Activated CD4-positive, alpha-beta T cell treated with anti-CD3 and anti-CD28 coated beads for 24 hours (primary cell): Measurements from ENCODE around the gene FAM169A.
"Not testable (repeated sequence)": the region's sequence is repeated elsewhere in the genome, so short reads cannot be mapped to it uniquely, and the experiment has no call there.

Experiments
- DNase-seq, 2 donors: peaks; one replicate each; pipeline ENCODE4 v3.0.0-alpha.2; 2020; ENCODE audit warnings: low read depth in 2 of 2

FAM169A gene

DNA sequence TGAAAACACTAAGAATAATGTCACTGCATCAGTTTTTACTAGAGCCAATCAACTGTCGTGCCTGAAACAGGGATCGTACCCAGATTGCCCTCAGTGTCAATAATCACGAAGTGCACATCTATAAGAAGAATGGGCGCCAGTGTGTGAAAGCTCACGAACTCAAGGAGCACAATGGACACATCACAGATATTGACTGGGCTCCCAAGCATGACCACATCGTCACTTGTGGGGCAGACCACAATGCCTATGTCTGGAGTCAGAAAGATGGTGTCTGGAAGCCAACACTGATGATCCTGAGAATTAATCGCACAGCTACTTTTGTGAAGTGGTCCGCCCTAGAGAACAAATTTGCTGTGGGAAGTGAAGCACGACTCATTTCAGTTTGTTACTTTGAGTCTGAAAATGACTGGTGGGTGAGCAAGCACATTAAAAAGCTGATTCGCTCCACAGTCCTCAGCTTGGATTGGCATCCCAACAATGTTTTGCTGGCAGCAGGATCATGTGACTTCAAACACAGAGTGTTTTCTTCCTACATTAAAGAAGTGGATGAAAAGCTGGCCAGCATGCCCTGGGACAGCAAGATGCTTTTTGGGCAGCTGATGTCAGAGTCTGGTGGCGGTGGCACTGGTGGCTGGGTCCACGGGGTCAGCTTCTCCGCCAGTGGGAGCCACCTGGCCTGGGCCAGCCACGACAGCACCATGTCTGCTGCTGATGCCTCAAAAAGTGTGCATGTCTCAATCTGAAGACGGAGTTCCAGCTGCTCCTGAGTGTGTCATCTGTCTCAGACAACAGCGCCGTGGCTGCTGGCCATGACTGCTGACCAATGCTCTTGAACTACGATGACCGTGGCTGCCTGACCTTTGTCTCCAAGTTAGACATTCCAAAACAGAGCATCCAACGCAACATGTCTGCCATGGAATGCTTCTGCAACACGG, 66.9 kb downstream of the FAM169A start:
- DNase-seq = no peak

DNA sequence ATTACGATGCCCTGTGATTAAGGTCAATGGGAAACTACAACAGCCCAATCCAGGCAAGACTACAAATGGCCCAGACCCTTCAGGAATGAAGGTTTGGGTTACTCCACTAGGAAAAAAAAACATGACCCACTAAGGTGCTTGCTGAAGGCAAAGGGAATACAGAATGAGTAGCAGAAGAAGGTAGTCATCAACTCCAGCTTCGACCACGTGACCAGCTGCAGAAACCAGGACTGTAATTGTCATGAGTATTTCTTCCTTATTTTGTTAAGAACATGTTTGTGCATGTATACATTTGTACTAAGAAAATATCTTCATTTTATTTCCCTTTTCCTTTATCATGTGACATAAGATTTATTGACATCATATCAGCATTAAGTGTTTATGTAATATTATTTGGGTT, 74.5 kb downstream of the FAM169A start:
- not testable (repeated sequence) for DNase-seq

DNA sequence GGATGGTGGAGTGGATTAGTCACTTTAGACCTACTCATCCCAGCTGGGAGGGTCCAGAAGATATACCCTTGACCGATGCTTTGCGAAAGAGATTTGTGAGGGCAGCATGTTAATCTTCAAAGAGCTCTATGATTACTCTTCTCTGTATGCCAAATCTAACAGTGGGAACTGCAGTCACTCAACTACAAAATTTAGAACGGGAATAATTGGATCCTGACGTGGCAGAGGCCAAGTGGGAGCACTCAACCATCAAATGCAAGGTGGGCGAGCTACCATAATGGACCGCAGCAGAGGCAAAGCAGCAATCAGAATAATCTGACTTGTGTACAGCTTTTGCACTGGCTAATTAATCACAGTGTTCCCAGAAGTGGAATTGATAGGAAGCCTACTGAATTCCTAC, 78.8 kb downstream of the FAM169A start:
- no peak for DNase-seq

DNA sequence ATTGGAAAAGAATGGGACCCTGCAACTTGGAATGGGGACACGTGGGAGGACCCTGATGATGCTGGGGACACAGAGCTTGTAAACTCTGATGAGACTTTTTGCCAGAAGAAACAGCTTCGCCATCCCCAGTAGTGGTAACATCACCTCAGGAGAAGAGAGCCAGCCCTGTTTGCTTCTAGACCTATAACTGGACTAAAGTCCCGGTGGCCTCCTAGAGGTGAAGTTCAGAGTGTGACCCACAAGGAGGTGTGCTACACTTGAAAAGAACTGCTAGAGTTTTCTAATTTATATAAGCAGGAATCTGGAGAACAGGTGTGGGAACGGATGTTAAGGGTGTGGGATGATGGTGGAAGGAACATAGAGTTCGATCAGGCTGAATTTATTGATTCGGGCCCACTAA, 79.3 kb downstream of the FAM169A start:
- DNase-seq = no peak

DNA sequence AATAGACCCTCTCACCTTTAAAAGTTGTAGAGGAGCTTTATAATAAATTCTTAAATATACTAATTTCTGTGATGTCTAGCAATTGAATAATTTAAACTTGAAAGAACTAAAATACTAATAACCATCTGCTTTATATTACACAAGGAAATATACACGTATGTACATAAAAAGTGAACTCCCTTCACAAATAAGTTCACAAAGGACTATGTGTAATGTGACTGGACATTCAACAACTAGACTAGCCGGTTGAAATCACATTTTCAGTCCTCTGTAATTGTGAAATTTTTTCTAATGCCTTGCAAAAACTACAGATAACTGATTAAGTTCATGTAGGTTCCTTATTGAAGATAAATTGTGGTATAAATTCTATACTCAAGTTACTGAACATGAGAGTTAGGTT, 87.6 kb downstream of the FAM169A start:
- no peak for DNase-seq

DNA sequence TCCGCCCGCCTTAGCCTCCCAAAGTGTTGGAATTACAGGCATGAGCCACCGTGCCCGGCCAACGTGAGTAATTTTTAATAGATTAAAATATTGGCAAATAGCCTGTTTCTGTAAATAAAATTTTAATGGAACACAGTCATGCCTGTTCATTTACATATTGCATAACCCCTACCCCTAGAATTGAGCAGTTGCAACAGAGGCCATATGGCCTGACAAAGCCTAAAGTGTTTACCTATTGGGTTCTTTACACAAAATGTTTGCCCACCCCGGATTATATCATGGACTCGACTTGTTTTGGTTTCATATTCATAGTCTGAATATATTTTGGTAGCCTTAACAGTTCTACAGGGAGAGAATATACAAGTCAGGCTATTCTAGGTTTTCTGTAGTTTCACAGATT, 93.8 kb downstream of the FAM169A start:
- DNase-seq = no peak

DNA sequence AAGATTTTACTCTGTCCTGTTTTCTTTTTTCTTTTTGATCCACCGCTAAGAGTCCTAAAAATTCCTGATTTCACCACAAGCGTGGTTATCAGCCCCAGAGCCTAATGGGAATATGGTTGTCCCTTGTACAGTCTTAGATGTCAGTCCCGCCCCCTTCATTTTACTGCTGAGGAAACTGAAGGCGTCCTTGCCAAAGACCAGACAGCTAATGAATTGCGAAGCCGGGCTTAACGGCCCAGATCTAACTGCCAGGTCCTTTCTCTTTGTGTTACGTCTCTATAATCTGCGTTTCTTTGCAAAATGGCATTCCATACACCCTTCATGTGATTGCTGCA, 98.6 kb downstream of the FAM169A start:
- no peak for DNase-seq

DNA sequence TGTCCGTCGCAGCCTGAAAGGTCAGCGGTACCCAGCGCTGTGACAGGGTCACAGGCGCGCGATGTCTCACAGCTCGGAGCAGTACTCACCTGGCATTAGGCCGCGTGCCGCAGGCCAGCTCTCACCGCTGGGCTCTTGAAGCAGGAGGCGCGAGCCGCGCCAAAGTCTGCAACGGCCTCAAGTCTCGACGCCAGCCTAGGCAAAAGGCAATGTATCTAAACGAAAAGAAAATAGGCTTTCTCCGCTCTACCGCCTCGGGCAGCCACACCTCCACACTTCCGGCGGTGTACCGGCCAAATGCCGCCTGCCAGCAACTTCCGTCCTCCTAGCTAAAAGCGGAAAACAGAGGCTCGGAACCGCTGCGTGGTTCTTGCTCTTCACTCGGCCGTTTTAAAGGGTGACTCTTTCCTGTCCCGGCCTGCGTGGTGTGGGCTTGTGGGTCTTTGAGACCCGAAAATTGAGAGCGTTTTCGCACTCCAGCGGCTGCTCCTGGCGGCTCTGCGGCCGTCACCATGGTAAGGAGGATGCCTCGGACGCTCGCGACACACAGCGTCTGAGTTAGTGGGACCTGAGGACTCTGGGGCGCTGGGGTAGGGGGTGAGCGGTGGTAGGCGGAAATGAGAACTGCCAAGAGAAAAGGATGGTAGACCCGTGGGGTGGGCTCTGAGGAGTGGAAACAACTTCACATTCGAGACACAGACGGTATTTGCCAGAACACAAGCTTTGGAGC, 99.2 kb downstream of the FAM169A start, which contains the start of the genes GFM2 and NSA2:
GFM2 (minus strand) TSS at position 269 of the 730 bp plus-strand sequence. CDS start 3,375 bp downstream, outside the sequence.
NSA2 (plus strand) TSS at position 401 of the 730 bp plus-strand sequence; CDS start at position 513, 112 bp downstream.
- DNase-seq = peak; percentile 86 to 87

DNA sequence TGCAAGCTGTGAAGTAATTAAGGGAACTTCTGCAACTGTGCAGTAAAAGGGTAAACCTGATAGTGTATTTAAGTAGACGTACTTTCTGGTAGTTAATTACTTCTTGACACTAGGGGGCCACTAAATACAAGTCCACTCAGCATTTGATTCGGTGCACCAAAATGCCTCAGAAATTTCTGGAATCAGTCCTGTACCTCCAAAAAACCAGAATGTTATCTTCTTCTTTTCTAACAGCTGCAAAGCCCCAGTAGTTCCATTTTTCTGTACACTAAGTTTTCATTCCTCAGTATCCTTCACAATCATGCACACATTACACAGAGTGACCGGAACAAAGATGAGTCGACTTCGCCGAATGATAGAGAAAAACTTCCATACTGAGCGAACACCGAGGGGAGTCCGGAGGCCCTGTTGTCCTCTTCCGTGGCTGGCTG, 99.8 kb downstream of the FAM169A start:
- no peak for DNase-seq

DNA sequence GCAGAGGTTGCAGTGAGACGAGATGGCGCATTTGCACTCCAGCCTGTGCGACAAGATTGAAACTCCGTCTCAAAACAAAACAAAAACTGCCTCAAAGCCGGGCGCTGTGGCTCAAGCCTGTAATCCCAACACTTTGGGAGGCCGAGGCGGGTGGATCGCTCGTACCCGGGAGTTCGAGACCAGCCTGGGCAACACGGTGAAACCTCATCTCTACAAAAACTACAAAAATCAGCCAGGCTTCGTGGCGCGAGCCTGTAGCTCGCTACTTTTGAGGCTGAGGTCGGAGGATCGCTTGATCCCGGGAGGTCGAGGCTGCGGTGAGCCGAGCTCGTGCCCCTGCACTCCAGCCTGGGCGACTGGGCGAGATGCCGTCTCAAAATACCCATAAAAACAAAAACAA, 100.3 kb downstream of the FAM169A start:
- no peak for DNase-seq

DNA sequence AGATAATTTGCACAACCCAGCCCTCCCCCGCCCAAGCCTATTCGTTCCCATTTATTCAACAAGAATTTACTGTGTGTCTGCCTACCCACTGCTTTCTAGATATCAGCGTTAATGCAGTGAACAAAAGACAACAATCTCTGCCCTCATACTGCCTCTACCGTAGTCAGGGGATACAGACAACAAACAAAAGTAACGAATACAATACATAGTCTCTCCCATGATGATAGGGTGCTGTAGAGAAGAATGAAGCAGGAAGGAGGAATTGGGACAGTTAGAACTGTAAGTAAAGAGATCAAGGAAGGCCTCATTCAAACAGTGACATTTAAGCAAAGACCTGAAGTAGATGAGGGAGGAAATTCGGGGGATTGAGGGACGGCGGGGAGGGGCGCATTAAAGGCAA, 101.0 kb downstream of the FAM169A start:
- no peak for DNase-seq

DNA sequence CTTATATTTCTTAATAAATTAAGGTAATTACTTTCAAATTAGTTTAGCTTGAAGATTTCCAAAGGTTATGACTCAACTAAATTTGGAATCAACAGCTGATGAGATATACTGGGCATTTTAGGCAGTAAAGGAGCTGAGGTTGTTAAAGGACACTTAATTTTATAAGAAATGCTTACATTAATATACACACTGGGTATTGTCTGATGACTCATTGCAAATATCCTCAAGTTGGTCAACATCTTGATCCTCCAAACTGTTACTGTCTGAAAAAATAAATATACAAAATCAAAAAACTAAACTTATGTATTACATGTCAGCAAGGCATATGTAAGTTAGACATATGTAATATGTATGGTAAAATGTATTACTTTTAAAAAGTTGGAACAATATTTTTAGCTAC, 102.7 kb downstream of the FAM169A start:
- DNase-seq = no peak

DNA sequence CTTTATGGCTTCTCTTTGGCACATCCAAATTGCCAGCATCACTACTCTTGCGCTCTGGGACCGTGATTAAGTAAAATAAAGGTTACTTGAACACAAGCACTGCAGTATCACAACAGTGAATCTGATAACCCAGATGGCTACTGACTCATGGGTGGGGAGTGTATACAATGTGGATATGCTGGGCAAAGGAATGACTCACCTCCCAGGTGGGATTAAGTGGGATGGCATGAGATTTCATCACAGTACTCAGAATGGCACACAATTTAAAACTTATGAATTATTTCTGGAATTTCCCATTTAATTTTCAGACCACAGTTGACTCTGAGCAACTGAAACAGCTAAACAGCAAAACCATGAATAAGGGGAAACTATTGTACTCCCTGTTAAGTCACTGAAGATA, 103.6 kb downstream of the FAM169A start:
- DNase-seq = no peak

DNA sequence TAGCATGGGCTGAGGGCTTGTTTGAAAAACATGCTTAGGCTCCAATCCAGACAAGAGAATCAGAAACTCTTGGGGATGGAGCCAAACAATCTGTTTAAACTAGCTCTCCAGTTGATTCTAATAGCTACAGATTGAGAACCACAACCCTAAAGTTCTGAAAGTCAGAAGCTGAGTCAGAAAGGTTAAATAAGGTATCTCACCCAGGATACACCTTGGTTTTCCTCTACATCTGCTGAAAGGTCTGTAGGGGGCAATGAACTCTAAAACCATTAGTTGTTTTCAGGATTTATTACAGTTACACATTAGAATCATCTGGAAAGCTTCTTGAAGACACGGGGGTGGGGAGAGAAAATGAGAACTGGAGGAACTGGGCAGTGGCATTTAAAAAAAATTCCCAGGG, 104.9 kb downstream of the FAM169A start:
- DNase-seq = no peak

DNA sequence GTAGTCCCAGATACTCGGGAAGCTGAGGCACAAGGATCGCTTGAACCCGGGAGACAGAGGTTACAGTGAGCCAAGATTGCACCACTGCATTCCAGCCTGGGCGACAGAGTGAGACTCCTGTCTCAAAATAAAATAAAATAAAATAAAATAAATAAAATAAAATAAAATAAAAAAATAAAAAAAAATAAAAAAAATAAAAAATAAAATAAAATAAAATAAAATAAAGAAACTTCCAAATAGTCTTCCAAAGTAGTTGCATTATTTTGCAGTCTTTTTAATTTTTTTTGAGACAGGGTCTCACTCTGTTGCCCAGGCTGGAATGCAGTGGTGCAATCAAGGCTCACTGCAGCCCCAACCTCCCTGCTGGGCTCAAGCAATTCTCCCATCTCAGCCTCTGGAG, 117.4 kb downstream of the FAM169A start:
- DNase-seq = not testable (repeated sequence)

DNA sequence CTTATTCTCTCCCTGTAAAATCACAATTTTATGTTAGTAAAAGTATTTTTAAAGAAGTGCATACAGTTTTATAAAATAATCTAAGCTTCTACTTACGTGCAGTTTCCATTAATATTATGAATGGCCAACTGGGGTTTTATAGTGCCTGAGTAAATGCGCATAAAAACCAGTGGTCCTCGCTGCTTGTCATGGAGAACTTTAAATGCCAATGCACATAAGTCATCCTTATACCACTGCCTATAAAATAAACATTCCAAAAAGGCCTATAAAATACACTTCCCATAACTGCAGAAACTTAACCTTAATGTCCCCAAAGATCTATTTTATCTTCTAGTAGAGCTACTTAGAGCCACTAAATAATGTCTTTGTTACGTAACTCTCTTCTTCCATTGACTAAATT, 127.8 kb downstream of the FAM169A start:
- no peak for DNase-seq

DNA sequence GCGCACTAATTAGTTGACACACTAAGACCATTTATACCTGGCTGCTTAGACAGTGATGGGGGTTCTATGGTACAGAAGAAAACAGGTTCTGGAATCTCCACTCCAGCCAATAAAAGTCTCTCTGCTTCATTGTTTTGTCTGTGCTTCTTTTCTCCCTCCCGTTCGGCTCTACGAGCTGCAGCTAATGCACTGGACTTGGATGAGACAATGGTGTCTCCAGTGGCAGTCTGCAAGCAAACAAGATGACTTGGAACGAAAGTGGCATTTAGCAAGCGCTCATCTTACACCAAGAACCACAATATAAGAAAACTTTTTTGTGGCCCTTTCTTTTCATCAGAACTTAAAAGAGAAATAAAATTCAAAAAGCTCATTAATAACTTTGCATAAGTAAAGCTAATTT, 129.4 kb downstream of the FAM169A start:
- DNase-seq = no peak
